Measurements from ENCODE around the gene UBE2O. TPM values are rescaled to one million over a fixed set of nuclear protein-coding genes. Genes with fewer than 3 reads are reported as not detected.

The UBE2O gene
- total RNA-seq, 4 donors from 2014 or later, result 20.3 to 52.0 (median 26.0) TPM

DNA sequence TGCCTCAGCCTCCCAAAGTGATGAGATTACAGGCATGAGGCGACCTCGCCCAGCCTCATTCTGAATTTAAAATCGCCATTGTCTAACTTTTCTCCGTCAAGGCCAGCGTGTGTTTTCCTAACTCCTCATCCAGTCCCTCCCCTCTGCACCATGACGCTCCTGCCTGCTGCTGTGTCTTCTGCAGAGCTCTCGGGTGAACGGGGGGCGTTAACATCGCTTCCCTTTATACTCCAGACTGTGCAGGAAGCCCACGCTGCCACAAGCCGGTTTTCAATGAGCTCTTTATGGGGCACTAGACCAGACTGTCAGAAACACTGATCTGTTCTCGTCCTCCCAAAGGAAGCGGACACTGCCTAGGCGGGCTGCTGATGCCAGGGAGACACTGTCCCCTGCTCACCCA, 27.7 kb upstream of the UBE2O start:
- TF ChIP-seq CTCF (IDR thresholded peaks at IDR 0.05) (no peak), POLR2A (IDR thresholded peaks at IDR 0.05) (no peak)
- H3K4me3 ChIP-seq (ENCODE audit: low read depth, poor library complexity, severe bottlenecking), result no peak overlapping the region
- intact Hi-C loops (cut with DNase I; ENCODE audit: low total_unique reads), result no loop called here
- WGBS, 2 donors, result 60 to 66% methylated on average over 15 of the region's 15 CpGs
- no peak for DNase-seq (ENCODE audit: low spot score in 2 of 2)

- TF ChIP-seq CTCF (IDR thresholded peaks at IDR 0.05), result no peak
- TF ChIP-seq POLR2A (IDR thresholded peaks at IDR 0.05), result no peak
- H3K4me3 ChIP-seq (ENCODE audit: low read depth, poor library complexity, severe bottlenecking), result no peak overlapping the region
- WGBS, 2 donors, result 82 to 93% methylated on average over 14 of the region's 14 CpGs
- no peak for DNase-seq (ENCODE audit: low spot score in 2 of 2)
- intact Hi-C loops (cut with DNase I; ENCODE audit: low total_unique reads), result no loop called here
Measured at GRCh38 chr17:76479515-76480060, 26.6 kb upstream of the UBE2O start.

GRCh38 chr17:76478730-76479514, 26.0 kb upstream of the UBE2O start:
- WGBS, 2 donors, result 85 to 90% methylated on average over 22 to 34 of the region's 37 CpGs
- no peak overlapping the region for H3K4me3 ChIP-seq (ENCODE audit: low read depth, poor library complexity, severe bottlenecking)
- no peak for DNase-seq (ENCODE audit: low spot score in 2 of 2)
- TF ChIP-seq POLR2A (IDR thresholded peaks at IDR 0.05) (no peak), CTCF (IDR thresholded peaks at IDR 0.05) (no peak)
- intact Hi-C loops (cut with DNase I; ENCODE audit: low total_unique reads), result no loop called here

DNA sequence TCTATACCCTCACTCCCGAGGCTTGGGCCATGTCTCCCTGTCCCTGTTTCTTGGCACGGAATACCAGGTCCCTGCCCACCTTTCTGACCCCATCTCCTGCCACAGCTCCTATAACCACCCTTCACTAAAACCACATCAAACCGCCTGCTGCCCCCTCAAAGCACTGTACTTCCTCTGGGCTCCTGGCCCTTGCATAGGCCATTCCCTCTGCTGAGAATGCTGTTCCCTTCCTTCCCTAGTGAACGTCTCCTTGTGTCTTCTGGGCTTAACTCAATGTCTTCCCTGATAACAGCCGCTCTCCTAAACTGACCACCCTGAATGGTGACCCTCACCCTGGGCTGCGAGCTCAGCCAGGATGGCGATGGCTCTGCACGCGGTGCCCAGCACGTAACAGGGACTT, 25.1 kb upstream of the UBE2O start:
- 88 to 94% methylated on average over 10 of the region's 10 CpGs for WGBS, 2 donors
- DNase-seq (ENCODE audit: low spot score in 2 of 2), result no peak
- intact Hi-C loops (cut with DNase I; ENCODE audit: low total_unique reads), result no loop called here
- H3K4me3 ChIP-seq (ENCODE audit: low read depth, poor library complexity, severe bottlenecking), result no peak overlapping the region
- no peak for TF ChIP-seq POLR2A (IDR thresholded peaks at IDR 0.05)
- TF ChIP-seq CTCF (IDR thresholded peaks at IDR 0.05), result no peak

DNA sequence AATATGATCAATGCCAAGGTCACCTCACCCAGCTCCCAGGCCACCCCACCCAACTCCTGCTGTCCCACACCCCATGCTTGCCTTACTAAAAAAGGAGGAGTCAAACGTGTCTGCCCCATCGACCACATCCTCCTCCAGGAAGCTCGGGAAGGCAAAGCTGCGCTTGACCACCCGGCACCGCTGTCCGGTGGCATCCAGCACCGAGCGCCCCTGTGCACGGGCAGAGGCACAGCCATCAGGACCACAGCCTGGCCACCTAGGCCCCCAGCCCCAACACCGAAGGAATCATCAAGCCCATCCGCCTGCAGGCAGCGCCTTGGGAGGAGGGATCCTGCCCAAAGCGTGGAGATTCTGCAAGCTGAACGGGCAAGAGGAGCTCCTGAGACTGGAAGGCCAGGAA, 24.6 kb upstream of the UBE2O start:
- H3K4me3 ChIP-seq (ENCODE audit: low read depth, poor library complexity, severe bottlenecking), result no peak overlapping the region
- TF ChIP-seq CTCF (IDR thresholded peaks at IDR 0.05) (no peak), POLR2A (IDR thresholded peaks at IDR 0.05) (no peak)
- 85 to 87% methylated on average over 14 to 15 of the region's 15 CpGs for WGBS, 2 donors
- intact Hi-C loops (cut with DNase I; ENCODE audit: low total_unique reads), result no loop called here
- no peak for DNase-seq (ENCODE audit: low spot score in 2 of 2)

Measured in lower leg skin (tissue), 4 donors.